Right atrium auricular region (tissue), 2 donors: ENCODE data around the gene ZNF423. TPM values are rescaled to one million over a fixed set of nuclear protein-coding genes. Genes with fewer than 3 reads are reported as not detected.

ENCODE experiments used
- DNase-seq: peaks from one replicate; pipeline ENCODE4 v3.0.0-alpha.2; 2019; ENCODE audit warnings: low spot score
- H3K27ac ChIP-seq, 2 donors: fragments of 200-600 bp; sonication (generic); 1 replicate in 1 of 2; 2 replicates in 1 of 2; pipeline ENCODE4 v1.5.1; 2016 to 2019
- H3K27me3 ChIP-seq, 2 donors: fragments of 200-600 bp; sonication (generic); one replicate each; pipeline versions ENCODE4 v1.5.1 to v1.6.0; 2017 to 2019
- H3K36me3 ChIP-seq: fragments of 200-600 bp; sonication (generic); one replicate; pipeline ENCODE4 v1.5.1; 2016
- H3K4me1 ChIP-seq, 2 donors: fragments of 200-600 bp; sonication (generic); one replicate each; pipeline versions ENCODE4 v1.5.1 to v1.6.0; 2017 to 2019
- H3K4me3 ChIP-seq, 2 donors: fragments of 200-600 bp; sonication (generic); 1 replicate in 1 of 2; 2 replicates in 1 of 2; pipeline ENCODE4 v1.5.1; 2017 to 2019; ENCODE audit warnings: mild to moderate bottlenecking in 1 of 2, moderate library complexity in 1 of 2
- H3K9me3 ChIP-seq, 2 donors: fragments of 200-600 bp; sonication (generic); one replicate each; pipeline ENCODE4 v1.5.1; 2019
- CTCF ChIP-seq, 2 donors: fragments of 200-600 bp; sonication (generic); IDR thresholded peaks; one replicate each; pipeline ENCODE4 v1.5.1; 2019; ENCODE audit warnings: antibody characterized with exemption in 2 of 2
- total RNA-seq, 2 donors: library from RNA; depleted of rRNA; stranded (reverse); fragments of >200 nt; gene quantifications; one replicate each; pipeline ENCODE4 v1.1.0, GENCODE V29; 2016

ZNF423 gene
- total RNA-seq, 2 donors from 2014 or later, result 8.5 to 10.7 TPM

- H3K4me1 ChIP-seq, result peaks cover 0 to 8% of the 10 kb centered on the region in 2 donors
- no peak for DNase-seq
- no peak for TF ChIP-seq CTCF (IDR thresholded peaks at IDR 0.05)
- no peak overlapping the region for H3K27ac ChIP-seq
- no peaks in the 10 kb centered on the region for H3K36me3 ChIP-seq
- H3K27me3 ChIP-seq, result no peaks in the 10 kb centered on the region
- no peak overlapping the region for H3K4me3 ChIP-seq
- no peaks in the 10 kb centered on the region for H3K9me3 ChIP-seq
These were observed 74.5 kb downstream of the ZNF423 start for GRCh38 chr16:49781401-49781800.

- H3K4me1 ChIP-seq, result peaks cover 0 to 18% of the 10 kb centered on the region in 2 donors
- no peaks in the 10 kb centered on the region for H3K27me3 ChIP-seq
- H3K27ac ChIP-seq, result no peak overlapping the region
- DNase-seq, result no peak
- H3K4me3 ChIP-seq, result no peak overlapping the region
- no peaks in the 10 kb centered on the region for H3K36me3 ChIP-seq
- no peaks in the 10 kb centered on the region for H3K9me3 ChIP-seq
- TF ChIP-seq CTCF (IDR thresholded peaks at IDR 0.05), result no peak
These were observed 75.5 kb downstream of the ZNF423 start for GRCh38 chr16:49780433-49780832.

- no peak for TF ChIP-seq CTCF (IDR thresholded peaks at IDR 0.05)
- Histone ChIP-seq H3K36me3 (no peaks in the 10 kb centered on the region), H3K4me1 (peaks cover 0 to 22% of the 10 kb centered on the region in 2 donors), H3K27ac (no peak overlapping the region), H3K4me3 (no peak overlapping the region), H3K27me3 (no peaks in the 10 kb centered on the region), H3K9me3 (no peaks in the 10 kb centered on the region)
- no peak for DNase-seq
These were observed 75.9 kb downstream of the ZNF423 start for GRCh38 chr16:49779979-49780378.

- Histone ChIP-seq H3K4me3 (no peak overlapping the region), H3K27me3 (no peaks in the 10 kb centered on the region), H3K4me1 (peaks cover 0 to 38% of the 10 kb centered on the region in 2 donors), H3K9me3 (no peaks in the 10 kb centered on the region), H3K36me3 (no peaks in the 10 kb centered on the region), H3K27ac (no peak overlapping the region)
- no peak for TF ChIP-seq CTCF (IDR thresholded peaks at IDR 0.05)
- DNase-seq, result no peak
These were observed 77.5 kb downstream of the ZNF423 start for GRCh38 chr16:49778202-49778930.

GRCh38 chr16:49776734-49777133 lies 79.2 kb downstream of the ZNF423 start:
- Histone ChIP-seq H3K27me3 (no peaks in the 10 kb centered on the region), H3K36me3 (no peaks in the 10 kb centered on the region), H3K4me1 (peaks cover 0 to 40% of the 10 kb centered on the region in 2 donors), H3K27ac (no peak overlapping the region), H3K4me3 (no peak overlapping the region), H3K9me3 (no peaks in the 10 kb centered on the region)
- DNase-seq, result no peak
- TF ChIP-seq CTCF (IDR thresholded peaks at IDR 0.05), result no peak
